Mesenchymal stem cell (in vitro differentiated cells and primary cell): ENCODE data around the gene SGK1.

Experiments
- DNase-seq: peaks from one replicate; pipeline ENCODE4 v3.0.0-alpha.2; 2013
- H2AFZ ChIP-seq: one replicate; pipeline ENCODE4 v1.6.1; 2013; ENCODE audit warnings: low read depth, mild to moderate bottlenecking, control low read depth, inconsistent platforms, low read length, moderate library complexity
- H2AK5ac ChIP-seq: 2 replicates; pipeline ENCODE4 v1.6.1; 2013; ENCODE audit warnings: low read length, moderate library complexity, mild to moderate bottlenecking, inconsistent platforms; ENCODE audit not compliant: severe bottlenecking
- H2BK120ac ChIP-seq: one replicate; pipeline ENCODE4 v1.6.1; 2013; ENCODE audit warnings: low read depth, mild to moderate bottlenecking, inconsistent platforms, low read length, moderate library complexity
- H2BK12ac ChIP-seq, 2 experiments: one replicate each; pipeline ENCODE4 v1.6.1; 2013; ENCODE audit warnings: inconsistent platforms in 2 of 2, low read length in 2 of 2, mild to moderate bottlenecking in 2 of 2, moderate library complexity in 2 of 2, control low read depth in 1 of 2
- H2BK15ac ChIP-seq: one replicate; pipeline ENCODE4 v1.6.1; 2013; ENCODE audit warnings: mild to moderate bottlenecking, low read depth, inconsistent platforms; ENCODE audit not compliant: poor library complexity, severe bottlenecking
- H2BK5ac ChIP-seq: 2 replicates; pipeline ENCODE4 v1.6.1; 2013; ENCODE audit warnings: low read depth, mild to moderate bottlenecking, low read length, control low read depth, inconsistent platforms; ENCODE audit not compliant: poor library complexity, severe bottlenecking
- H3K14ac ChIP-seq, 2 experiments: one replicate each; pipeline ENCODE4 v1.6.1; 2013; ENCODE audit warnings: inconsistent platforms in 2 of 2, low read length in 2 of 2, control low read depth in 1 of 2, mild to moderate bottlenecking in 1 of 2, moderate library complexity in 1 of 2
- H3K18ac ChIP-seq, 2 experiments: one replicate each; pipeline ENCODE4 v1.6.1; 2013; ENCODE audit warnings: inconsistent platforms in 2 of 2, low read length in 2 of 2, control low read depth in 1 of 2, low read depth in 1 of 2, mild to moderate bottlenecking in 1 of 2
- H3K23ac ChIP-seq, 2 experiments: one replicate each; pipeline ENCODE4 v1.6.1; 2013; ENCODE audit warnings: inconsistent platforms in 2 of 2, low read length in 2 of 2, mild to moderate bottlenecking in 2 of 2, moderate library complexity in 2 of 2, control low read depth in 1 of 2
- H3K27ac ChIP-seq: 2 replicates; pipeline ENCODE4 v1.5.1; 2013; ENCODE audit warnings: mild to moderate bottlenecking, moderate library complexity, low read length, control low read depth, inconsistent platforms; ENCODE audit not compliant: poor library complexity, severe bottlenecking
- H3K27me3 ChIP-seq, 2 experiments: 2 replicates each; pipeline versions ENCODE4 v1.6.1 to v1.7.0; 2013; ENCODE audit warnings: low read length in 2 of 2, mild to moderate bottlenecking in 2 of 2, moderate library complexity in 2 of 2, control low read depth in 1 of 2, inconsistent platforms in 1 of 2; ENCODE audit not compliant: control insufficient read depth in 1 of 2, insufficient read depth in 1 of 2
- H3K36me3 ChIP-seq, 2 experiments: 2 replicates each; pipeline versions ENCODE4 v1.6.1 to v1.7.0; 2013; ENCODE audit warnings: low read length in 2 of 2, control low read depth in 1 of 2, inconsistent platforms in 1 of 2, low read depth in 1 of 2, mild to moderate bottlenecking in 1 of 2; ENCODE audit not compliant: insufficient read depth in 2 of 2, control insufficient read depth in 1 of 2
- H3K4ac ChIP-seq, 2 experiments: one replicate each; pipeline ENCODE4 v1.6.1; 2013; ENCODE audit warnings: inconsistent platforms in 2 of 2, low read length in 2 of 2, mild to moderate bottlenecking in 2 of 2, moderate library complexity in 2 of 2, control low read depth in 1 of 2, low read depth in 1 of 2
- H3K4me1 ChIP-seq: 2 replicates; pipeline ENCODE4 v1.6.1; 2013; ENCODE audit warnings: low read depth, low read length, control low read depth; ENCODE audit not compliant: control insufficient read depth, insufficient read depth
- H3K4me2 ChIP-seq: 2 replicates; pipeline ENCODE4 v1.6.1; 2013; ENCODE audit warnings: low read length, mild to moderate bottlenecking, inconsistent platforms; ENCODE audit not compliant: poor library complexity, severe bottlenecking
- H3K4me3 ChIP-seq, 2 experiments: 2 replicates each; pipeline versions ENCODE4 v1.5.1 to v1.7.0; 2013; ENCODE audit warnings: low read length in 2 of 2, mild to moderate bottlenecking in 2 of 2, control low read depth in 1 of 2, low read depth in 1 of 2; ENCODE audit not compliant: insufficient read depth in 1 of 2
- H3K79me1 ChIP-seq: replicated peaks from 2 replicates; pipeline ENCODE4 v1.6.1; 2013; ENCODE audit warnings: mild to moderate bottlenecking, control low read depth, low read length, inconsistent platforms; ENCODE audit not compliant: poor library complexity, severe bottlenecking
- H3K9ac ChIP-seq: 2 replicates; pipeline ENCODE4 v1.7.0; 2013; ENCODE audit warnings: mild to moderate bottlenecking, low read length, moderate library complexity
- H3K9me3 ChIP-seq: 2 replicates; pipeline ENCODE4 v1.7.0; 2013; ENCODE audit warnings: mild to moderate bottlenecking, low read length; ENCODE audit not compliant: control insufficient read depth
- H4K8ac ChIP-seq: one replicate; pipeline ENCODE4 v1.6.1; 2013; ENCODE audit warnings: inconsistent platforms, mild to moderate bottlenecking, low read length, moderate library complexity
- H4K91ac ChIP-seq: one replicate; pipeline ENCODE4 v1.6.1; 2013; ENCODE audit warnings: mild to moderate bottlenecking, low read length, inconsistent platforms
- WGBS: methylation state at CpG from one replicate; pipeline ENCODE4 v1.1.7; 2013; ENCODE audit warnings: mixed read lengths; 5-methylcytosine and 5-hydroxymethylcytosine counted together

SGK1 gene

GRCh38 chr6:134291156-134291555 is 26.8 kb downstream of the SGK1 start:
- Histone ChIP-seq H3K27ac (no peak overlapping the region), H2BK12ac (no peak overlapping the region), H3K27me3 (no peaks in the 10 kb centered on the region), H3K4me1 (peaks cover 5% of the 10 kb centered on the region), H2BK5ac (no peak overlapping the region), H3K36me3 (no peaks in the 10 kb centered on the region), H2AFZ (no peak overlapping the region), H4K91ac (no peak overlapping the region), H3K79me1 (no peaks in the 10 kb centered on the region), H3K4me2 (no peak overlapping the region), H3K4ac (peak overlapping the region in 1 of 2 experiments; percentile 37), H3K9me3 (peaks cover 10% of the 10 kb centered on the region), H4K8ac (no peak overlapping the region), H3K14ac (no peak overlapping the region), H3K9ac (no peak overlapping the region), H3K4me3 (no peak overlapping the region), H2BK120ac (no peak overlapping the region), H2AK5ac (no peak overlapping the region), H3K23ac (no peak overlapping the region), H3K18ac (no peak overlapping the region), H2BK15ac (no peak overlapping the region)
- WGBS = over 99% methylated on average over 4 of the region's 4 CpGs
- no peak for DNase-seq

DNA sequence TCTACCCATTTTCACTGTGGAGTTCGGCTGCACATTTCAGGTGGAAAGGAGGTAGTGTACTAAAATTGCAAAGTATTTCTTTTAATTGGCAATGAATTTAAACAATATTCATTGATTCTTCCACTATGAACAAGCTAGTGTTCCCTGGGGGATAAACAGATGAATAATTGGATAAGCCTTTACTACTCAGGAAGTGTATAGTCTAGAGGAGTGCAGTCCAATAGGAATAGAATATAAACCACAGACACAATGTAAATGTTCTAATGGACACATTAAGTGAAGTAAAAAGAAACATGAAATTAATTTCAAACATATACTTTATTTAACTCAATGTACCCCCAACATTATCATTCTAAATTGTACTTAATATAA is 28.7 kb downstream of the SGK1 start:
- Histone ChIP-seq H2BK15ac (no peak overlapping the region), H3K14ac (no peak overlapping the region), H3K9me3 (peaks cover 13% of the 10 kb centered on the region), H2BK120ac (no peak overlapping the region), H3K27me3 (no peaks in the 10 kb centered on the region), H2AK5ac (no peak overlapping the region), H3K23ac (no peak overlapping the region), H2AFZ (no peak overlapping the region), H3K4me2 (no peak overlapping the region), H3K4me1 (no peaks in the 10 kb centered on the region), H3K79me1 (no peaks in the 10 kb centered on the region), H2BK12ac (no peak overlapping the region), H3K4me3 (no peak overlapping the region), H3K4ac (no peak overlapping the region), H2BK5ac (no peak overlapping the region), H3K9ac (peak overlapping the region; percentile 77), H4K91ac (no peak overlapping the region), H3K18ac (peak overlapping the region in 1 of 2 experiments; percentile 52), H3K27ac (peak overlapping the region; percentile 70), H3K36me3 (no peaks in the 10 kb centered on the region), H4K8ac (no peak overlapping the region)
- DNase-seq = no peak
- no CpG with 5 or more reads among the region's 1 CpG for WGBS

DNA sequence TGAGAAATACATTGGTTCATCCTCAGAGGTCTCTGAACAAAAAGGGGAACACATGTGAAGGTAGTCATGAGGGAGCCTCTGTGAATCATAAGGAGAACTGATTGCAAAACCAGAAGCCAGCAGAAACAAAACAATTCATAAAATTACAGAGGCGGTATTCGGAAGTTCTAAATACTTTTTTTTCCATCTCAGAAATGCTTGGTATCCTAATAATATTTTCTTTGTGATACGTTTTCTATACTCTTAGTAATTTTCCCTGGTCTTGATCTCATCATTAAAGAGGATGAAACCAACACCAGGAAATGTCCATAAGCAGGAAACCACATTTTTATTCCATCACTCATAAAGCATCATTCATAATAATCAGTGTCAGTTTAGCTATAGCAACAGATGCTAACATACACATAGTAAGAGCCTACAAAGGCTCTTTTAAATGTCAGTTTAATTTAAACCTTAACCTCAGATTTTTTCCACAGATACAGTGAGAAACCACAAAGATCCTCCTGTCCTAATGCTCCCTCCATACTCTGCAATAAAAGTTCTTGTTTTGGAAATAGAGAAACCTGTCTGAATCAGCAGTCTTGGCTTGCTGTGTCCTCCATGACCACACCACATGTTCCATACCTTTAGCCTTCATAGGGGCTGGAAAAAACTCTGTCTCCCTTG is 29.2 kb downstream of the SGK1 start:
- Histone ChIP-seq H3K23ac (no peak overlapping the region), H3K36me3 (no peaks in the 10 kb centered on the region), H3K4ac (no peak overlapping the region), H4K91ac (no peak overlapping the region), H3K27me3 (no peaks in the 10 kb centered on the region), H3K4me2 (no peak overlapping the region), H2BK5ac (no peak overlapping the region), H2BK120ac (no peak overlapping the region), H3K27ac (peak overlapping the region; percentile 70), H2BK12ac (no peak overlapping the region), H2BK15ac (no peak overlapping the region), H2AFZ (no peak overlapping the region), H4K8ac (no peak overlapping the region), H3K79me1 (no peaks in the 10 kb centered on the region), H2AK5ac (no peak overlapping the region), H3K4me3 (no peak overlapping the region), H3K18ac (peak overlapping the region in 1 of 2 experiments; percentile 52), H3K9ac (peak overlapping the region; percentile 77), H3K9me3 (peaks cover 13% of the 10 kb centered on the region), H3K4me1 (no peaks in the 10 kb centered on the region), H3K14ac (no peak overlapping the region)
- DNase-seq = peak; percentile 89
- 0% methylated on average over 1 of the region's 3 CpGs for WGBS

- Histone ChIP-seq H3K14ac (no peak overlapping the region), H3K27me3 (no peaks in the 10 kb centered on the region), H3K4me2 (no peak overlapping the region), H3K4ac (no peak overlapping the region), H3K4me3 (no peak overlapping the region), H3K23ac (no peak overlapping the region), H3K79me1 (no peaks in the 10 kb centered on the region), H3K4me1 (no peaks in the 10 kb centered on the region), H2BK12ac (no peak overlapping the region), H2BK120ac (no peak overlapping the region), H3K27ac (peak overlapping the region; percentile 62), H3K9me3 (peaks cover 13% of the 10 kb centered on the region), H4K91ac (no peak overlapping the region), H2AK5ac (no peak overlapping the region), H3K9ac (peak overlapping the region; percentile 77), H3K36me3 (no peaks in the 10 kb centered on the region), H2BK5ac (no peak overlapping the region), H4K8ac (no peak overlapping the region), H2AFZ (no peak overlapping the region), H3K18ac (no peak overlapping the region), H2BK15ac (no peak overlapping the region)
- peak; percentile 90 for DNase-seq
- WGBS = 0% methylated on average over 1 of the region's 2 CpGs
Measured at GRCh38 chr6:134287859-134288537, 29.9 kb downstream of the SGK1 start.
